GM23338 (cell line): ENCODE measurements around the gene PRSS3.

Experiments
- EZH2 ChIP-seq: fragments of 200-600 bp; sonication (generic); IDR thresholded peaks from one replicate; pipeline ENCODE4 v1.8.0; 2017; ENCODE audit warnings: antibody characterized with exemption, mild to moderate bottlenecking, low read depth; ENCODE audit not compliant: unreplicated experiment
- EZH2phosphoT487 ChIP-seq: fragments of 200-600 bp; sonication (generic); IDR thresholded peaks from one replicate; pipeline ENCODE4 v1.8.1; 2018; ENCODE audit warnings: antibody characterized with exemption; ENCODE audit not compliant: unreplicated experiment
- NANOG ChIP-seq: IDR thresholded peaks from 2 replicates; pipeline ENCODE4 v1.6.1; 2016; ENCODE audit warnings: antibody characterized with exemption, borderline replicate concordance
- POLR2AphosphoS5 ChIP-seq: IDR thresholded peaks from 2 replicates; pipeline ENCODE4 v1.6.1; 2016; ENCODE audit warnings: antibody characterized with exemption, low read depth
- TF ChIP-seq, protein P1 (sequence below), 2 experiments: fragments of 200-600 bp in 1 of 2; sonication (generic) in 1 of 2; conservative IDR thresholded peaks; 2 replicates each; pipeline versions ENCODE4 v1.5.1 to v1.6.1; 2016 to 2017; ENCODE audit warnings: antibody characterized with exemption in 2 of 2, low read depth in 2 of 2, mild to moderate bottlenecking in 2 of 2, moderate library complexity in 1 of 2
- TF ChIP-seq, protein P2 (sequence below): IDR thresholded peaks from one replicate; pipeline ENCODE4 v1.6.1; 2018; ENCODE audit warnings: antibody characterized with exemption; ENCODE audit not compliant: unreplicated experiment

DNA sequence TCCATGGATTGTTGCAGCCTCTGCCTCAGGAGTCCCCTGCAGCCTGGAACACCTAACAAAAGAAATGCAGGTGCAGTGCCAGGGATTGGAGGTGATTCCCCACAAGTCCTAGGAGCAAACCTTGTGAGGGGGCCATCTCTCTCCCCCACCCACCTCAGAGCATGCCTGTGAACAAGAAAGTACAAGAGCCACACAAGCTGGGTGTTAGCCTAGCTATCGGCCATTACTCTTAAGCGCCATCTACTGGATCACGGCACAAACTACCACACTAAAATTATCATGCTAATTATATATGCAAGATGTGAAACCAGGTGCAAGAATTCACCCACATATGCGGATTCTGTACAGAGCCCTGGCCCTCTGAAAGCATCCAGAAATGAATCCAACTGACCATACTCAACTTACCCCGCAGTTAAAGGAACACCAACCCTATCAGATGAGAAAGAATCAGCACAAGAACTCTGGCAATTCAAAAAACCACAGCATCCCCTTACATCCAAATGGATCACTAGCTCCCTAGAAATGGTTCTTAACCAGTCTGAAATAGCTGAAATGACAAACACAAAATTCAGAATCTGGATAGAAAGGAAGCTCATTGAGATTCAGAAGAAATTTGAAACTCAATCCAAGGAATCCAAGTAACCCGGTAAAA lies 16.5 kb upstream of the PRSS3 start:
- TF ChIP-seq EZH2phosphoT487 (no peak), NANOG (no peak), POLR2AphosphoS5 (no peak), EZH2 (no peak)
- TF ChIP-seq, protein P1, sequence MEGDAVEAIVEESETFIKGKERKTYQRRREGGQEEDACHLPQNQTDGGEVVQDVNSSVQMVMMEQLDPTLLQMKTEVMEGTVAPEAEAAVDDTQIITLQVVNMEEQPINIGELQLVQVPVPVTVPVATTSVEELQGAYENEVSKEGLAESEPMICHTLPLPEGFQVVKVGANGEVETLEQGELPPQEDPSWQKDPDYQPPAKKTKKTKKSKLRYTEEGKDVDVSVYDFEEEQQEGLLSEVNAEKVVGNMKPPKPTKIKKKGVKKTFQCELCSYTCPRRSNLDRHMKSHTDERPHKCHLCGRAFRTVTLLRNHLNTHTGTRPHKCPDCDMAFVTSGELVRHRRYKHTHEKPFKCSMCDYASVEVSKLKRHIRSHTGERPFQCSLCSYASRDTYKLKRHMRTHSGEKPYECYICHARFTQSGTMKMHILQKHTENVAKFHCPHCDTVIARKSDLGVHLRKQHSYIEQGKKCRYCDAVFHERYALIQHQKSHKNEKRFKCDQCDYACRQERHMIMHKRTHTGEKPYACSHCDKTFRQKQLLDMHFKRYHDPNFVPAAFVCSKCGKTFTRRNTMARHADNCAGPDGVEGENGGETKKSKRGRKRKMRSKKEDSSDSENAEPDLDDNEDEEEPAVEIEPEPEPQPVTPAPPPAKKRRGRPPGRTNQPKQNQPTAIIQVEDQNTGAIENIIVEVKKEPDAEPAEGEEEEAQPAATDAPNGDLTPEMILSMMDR (conservative IDR thresholded peaks at IDR 0.05; ENCODE audit: low read depth in 2 of 2) = peak; percentile 78 to 86
- TF ChIP-seq, protein P2, sequence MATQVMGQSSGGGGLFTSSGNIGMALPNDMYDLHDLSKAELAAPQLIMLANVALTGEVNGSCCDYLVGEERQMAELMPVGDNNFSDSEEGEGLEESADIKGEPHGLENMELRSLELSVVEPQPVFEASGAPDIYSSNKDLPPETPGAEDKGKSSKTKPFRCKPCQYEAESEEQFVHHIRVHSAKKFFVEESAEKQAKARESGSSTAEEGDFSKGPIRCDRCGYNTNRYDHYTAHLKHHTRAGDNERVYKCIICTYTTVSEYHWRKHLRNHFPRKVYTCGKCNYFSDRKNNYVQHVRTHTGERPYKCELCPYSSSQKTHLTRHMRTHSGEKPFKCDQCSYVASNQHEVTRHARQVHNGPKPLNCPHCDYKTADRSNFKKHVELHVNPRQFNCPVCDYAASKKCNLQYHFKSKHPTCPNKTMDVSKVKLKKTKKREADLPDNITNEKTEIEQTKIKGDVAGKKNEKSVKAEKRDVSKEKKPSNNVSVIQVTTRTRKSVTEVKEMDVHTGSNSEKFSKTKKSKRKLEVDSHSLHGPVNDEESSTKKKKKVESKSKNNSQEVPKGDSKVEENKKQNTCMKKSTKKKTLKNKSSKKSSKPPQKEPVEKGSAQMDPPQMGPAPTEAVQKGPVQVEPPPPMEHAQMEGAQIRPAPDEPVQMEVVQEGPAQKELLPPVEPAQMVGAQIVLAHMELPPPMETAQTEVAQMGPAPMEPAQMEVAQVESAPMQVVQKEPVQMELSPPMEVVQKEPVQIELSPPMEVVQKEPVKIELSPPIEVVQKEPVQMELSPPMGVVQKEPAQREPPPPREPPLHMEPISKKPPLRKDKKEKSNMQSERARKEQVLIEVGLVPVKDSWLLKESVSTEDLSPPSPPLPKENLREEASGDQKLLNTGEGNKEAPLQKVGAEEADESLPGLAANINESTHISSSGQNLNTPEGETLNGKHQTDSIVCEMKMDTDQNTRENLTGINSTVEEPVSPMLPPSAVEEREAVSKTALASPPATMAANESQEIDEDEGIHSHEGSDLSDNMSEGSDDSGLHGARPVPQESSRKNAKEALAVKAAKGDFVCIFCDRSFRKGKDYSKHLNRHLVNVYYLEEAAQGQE = no peak
